NCI-H82 (cell line): ENCODE results near the gene MYOM3.
A peak's percentile ranks its signal among the peaks of the same experiment; 100 is the strongest.

Experiments used
- DNase-seq: peaks from one replicate; lab custom pipeline; 2025; lab: John Stamatoyannopoulos, UW

The MYOM3 gene

GRCh38 chr1:24096009-24096738, 15.8 kb downstream of the MYOM3 start:
- no peak for DNase-seq

DNA sequence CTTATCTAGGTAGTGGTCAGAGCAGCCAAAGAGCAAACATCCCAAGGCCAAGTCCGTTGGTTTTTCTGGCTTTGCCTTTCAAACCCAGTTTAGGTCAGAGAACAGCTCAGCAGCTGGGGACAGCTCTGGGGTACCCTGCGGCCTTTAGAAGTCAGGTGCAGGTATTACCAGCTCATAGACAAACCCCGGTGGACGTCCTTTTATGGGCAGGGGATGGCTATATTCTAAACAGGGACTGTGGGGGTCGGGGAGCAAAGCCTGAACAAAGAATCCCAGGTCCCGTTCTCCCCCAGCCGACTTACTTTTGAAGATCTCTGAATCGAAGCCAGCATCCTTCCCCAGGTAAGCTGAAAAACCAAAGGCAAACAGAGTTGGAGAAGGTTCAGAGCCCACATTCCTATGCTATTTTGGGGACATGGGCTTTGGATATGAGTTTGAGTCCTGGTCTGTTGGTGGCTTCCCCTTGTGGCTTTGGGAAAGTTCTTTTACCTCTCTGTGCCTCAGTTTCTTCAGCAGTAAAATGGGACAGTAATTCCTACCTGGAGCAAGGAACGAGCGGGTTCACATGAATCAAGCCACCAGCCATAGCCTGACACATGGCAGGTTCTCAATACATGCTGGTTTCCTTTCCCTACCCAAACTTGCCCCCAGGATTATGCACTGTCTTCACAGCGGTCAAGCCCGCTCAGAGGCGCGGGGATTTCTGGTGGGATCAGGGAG, 16.6 kb downstream of the MYOM3 start:
- DNase-seq, result peak; percentile 21

- no peak for DNase-seq
Measured at GRCh38 chr1:24094554-24094953, 17.4 kb downstream of the MYOM3 start.

GRCh38 chr1:24093732-24094131, 18.2 kb downstream of the MYOM3 start:
- no peak for DNase-seq

- no peak for DNase-seq
Measured at GRCh38 chr1:24092979-24093378, 19.0 kb downstream of the MYOM3 start.

DNA sequence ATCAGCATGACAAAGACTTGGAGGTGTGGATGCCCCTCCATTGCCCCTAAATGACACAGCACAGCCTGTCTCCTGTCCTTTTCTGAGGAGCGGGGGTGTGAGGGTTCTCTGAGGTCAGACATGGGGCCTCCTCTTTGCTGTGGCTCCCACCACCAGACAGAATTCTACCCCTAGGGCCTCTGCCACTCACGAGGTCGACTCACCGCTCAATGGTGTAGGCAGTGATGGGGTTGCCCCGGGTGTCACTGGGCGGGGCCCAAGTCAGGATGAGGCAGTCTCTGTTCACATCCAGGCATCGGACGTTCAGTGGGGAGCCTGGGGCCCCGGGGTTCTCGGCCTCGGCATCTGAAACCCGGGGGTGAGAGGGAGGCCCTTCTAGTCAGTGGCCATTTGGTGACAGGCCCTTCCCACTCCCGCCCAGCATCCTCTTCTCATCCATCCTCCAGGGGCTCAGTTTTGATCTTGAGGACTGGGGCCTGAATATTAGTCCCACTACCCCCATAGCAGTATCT, 19.9 kb downstream of the MYOM3 start:
- DNase-seq, result no peak

- DNase-seq, result no peak
Measured at GRCh38 chr1:24090736-24091135, 21.2 kb downstream of the MYOM3 start.

DNA sequence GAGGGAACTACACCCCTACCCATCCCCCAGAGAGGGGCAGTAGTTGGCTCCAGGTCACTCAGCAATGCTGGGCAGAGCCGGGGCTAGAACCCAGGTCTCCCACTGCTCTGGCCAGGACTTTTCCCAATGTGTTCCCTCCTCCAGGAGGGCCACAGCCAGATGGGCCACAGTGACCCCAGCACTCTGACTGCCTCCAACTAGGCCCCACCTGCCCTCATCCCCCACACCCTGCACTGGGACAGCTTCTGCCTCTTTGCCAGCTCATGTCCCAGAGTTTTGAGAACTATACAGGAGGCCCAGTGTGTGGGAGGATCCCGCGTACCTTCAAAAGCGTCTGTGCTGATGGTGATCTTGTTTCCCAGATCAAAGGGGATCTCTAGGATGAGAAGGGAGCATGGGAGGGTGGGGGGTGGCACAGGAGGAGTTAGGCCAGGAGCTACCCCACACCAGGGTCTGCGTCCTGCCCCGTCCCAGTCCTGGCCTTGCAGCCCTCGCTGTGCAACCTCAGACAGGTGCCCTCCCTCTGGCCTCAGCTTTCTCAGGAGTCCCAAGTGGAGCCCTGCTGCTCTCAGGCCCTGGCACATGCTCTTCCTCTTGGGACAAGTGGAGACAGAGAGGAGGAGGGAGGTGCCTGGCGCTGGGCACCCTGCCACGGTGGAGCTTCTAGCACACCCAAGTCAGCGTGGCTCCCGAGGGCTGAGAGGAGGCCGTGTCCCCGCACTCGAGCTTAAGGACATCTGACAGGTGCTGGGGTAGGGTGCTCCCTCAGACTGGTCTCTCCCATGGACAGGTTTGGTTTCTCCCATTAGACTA, 22.0 kb downstream of the MYOM3 start:
- no peak for DNase-seq

- DNase-seq, result no peak
Measured at GRCh38 chr1:24089027-24089742, 22.8 kb downstream of the MYOM3 start.

DNA sequence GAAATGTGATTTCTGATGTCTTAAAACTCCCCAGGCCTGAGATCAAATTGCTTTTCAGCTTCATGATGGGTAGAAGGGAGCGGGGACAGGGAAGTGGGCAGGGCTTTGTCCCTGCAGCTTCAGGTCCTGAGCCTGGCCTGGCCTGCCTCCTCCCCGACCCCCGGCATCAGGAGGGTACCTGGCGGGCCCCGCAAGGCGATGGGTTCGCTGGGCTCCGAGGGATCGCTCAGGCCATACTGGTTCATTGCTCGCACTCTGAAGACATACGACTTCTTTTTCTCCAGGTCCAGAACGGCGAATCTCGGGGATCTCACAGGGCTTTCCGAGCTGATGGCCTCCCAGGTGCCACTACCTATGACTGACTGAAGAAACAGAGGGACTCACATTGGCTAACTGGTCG, 25.5 kb downstream of the MYOM3 start:
- DNase-seq, result no peak

DNA sequence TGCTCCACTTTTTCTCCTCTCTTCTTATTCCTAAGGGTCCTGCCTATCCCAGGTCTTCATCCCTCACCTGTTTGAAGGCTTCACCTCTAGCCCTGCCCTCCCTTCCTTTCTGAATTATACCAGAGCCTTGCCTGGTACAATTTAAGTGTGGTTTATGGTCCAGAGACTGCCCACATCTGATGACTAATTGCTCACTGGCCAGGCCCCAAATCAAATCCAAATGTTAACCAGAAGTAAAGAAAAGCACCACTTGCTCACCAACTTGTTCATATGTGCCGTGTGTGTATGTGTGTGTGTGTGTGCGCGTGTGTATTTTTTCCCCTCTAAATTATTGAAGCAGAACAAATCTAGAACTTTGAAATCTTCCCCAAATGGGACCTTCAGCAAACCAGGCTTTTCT, 26.4 kb downstream of the MYOM3 start:
- DNase-seq, result no peak

DNA sequence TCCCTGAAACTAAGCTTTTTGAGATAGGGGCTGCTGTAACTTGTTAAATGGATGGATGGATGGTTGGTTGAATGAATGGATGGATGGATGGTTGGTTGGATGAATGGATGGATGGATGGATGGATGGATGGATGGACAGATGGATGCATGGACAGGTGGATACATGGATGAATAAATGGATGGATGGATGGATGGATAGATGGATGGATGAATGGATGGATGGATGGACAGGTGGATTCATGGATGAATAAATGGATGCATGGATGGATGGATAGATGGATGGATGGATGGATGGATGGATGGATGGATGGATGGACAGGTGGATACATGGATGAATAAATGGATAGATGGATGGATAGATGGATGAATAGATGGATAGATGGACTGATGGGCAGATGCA, 26.9 kb downstream of the MYOM3 start:
- DNase-seq, result no peak

GRCh38 chr1:24084050-24084449, 27.9 kb downstream of the MYOM3 start:
- DNase-seq, result no peak

DNA sequence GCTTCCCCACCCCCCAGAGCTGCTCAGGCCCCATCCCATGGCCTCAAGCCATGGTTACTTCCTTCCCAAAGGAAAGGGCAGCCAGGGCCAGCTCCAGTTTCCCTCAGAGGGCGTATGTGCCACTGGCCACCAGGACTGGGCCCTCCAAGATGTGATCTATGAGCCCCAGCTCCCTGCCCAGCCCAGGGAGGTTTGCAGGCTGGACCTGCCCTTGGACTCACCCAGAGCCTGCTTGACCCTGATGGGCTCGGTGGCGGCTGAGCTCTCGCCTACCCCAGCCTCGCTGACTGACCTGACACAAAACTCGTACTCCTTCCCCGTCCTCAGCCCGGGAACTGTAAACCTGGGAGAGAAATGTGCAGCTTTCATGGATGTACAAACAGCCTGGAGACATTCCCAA, 29.6 kb downstream of the MYOM3 start:
- no peak for DNase-seq

DNA sequence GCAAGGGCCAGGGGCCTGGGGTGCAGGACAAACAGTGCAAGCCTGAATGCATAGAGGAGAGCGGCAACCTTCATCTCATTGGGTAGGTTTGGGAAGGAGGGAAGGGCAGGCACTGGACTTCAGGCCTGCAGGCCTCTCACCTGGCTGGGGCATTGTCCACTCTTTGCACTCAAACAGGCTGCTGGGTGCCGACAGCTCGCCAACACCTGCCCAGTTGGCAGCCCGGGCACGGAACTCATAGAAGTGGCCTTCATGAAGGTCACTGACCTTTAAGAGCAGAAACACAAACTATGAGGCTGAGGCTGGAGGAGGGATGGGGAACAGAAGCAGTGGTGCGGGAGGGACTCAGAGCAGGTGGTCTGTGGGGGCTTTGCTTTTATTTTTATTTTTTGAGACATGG, 30.7 kb downstream of the MYOM3 start:
- no peak for DNase-seq

GRCh38 chr1:24080131-24080530, 31.8 kb downstream of the MYOM3 start:
- no peak for DNase-seq

DNA sequence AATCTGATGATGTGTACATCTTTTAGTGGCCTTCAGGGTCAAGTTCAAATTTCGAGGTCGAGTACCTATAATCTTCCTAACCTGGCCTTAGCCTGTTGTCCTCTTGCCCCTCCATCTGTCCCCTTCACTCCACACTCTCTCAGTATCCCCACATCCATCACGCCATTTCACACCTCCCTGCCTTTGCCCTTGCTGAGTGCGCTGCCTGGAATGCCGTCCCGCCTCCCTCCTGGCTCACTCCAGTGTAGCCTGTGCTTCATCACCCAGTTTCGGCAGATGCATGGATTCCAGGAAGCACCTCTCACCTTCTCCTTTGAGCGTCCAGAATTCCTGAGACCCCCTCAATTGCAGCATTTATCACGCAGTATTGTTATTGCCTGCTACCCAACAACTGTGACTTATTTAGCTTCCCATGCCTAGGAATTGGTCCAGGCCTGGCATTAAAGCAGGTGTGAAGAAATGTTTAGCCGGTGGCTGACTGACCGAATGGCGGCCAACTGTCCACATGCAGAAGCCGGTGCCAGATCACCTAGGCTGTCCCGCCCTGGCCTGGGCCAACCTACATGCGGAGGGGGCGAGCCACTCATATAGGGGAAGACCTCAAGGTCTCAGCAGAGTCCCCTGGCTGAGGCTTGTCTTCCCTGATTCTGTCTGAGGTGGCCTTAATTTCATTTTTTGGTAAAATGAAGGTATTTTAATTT, 34.5 kb downstream of the MYOM3 start:
- DNase-seq, result no peak

GRCh38 chr1:24075946-24076345, 36.0 kb downstream of the MYOM3 start:
- DNase-seq, result no peak

DNA sequence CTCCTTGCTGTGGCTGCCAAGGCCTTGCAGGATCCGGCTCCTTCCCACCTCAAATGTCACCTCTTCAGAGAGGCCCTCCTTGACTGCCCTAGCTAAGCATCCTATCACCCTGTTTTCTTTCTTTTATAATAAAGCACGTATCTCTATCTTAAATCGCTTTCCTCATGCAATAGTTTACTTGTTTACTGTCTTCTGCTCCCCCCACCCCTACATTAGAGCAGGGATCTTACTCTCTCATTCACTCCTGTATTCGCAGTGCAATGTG, 36.4 kb downstream of the MYOM3 start:
- no peak for DNase-seq

DNA sequence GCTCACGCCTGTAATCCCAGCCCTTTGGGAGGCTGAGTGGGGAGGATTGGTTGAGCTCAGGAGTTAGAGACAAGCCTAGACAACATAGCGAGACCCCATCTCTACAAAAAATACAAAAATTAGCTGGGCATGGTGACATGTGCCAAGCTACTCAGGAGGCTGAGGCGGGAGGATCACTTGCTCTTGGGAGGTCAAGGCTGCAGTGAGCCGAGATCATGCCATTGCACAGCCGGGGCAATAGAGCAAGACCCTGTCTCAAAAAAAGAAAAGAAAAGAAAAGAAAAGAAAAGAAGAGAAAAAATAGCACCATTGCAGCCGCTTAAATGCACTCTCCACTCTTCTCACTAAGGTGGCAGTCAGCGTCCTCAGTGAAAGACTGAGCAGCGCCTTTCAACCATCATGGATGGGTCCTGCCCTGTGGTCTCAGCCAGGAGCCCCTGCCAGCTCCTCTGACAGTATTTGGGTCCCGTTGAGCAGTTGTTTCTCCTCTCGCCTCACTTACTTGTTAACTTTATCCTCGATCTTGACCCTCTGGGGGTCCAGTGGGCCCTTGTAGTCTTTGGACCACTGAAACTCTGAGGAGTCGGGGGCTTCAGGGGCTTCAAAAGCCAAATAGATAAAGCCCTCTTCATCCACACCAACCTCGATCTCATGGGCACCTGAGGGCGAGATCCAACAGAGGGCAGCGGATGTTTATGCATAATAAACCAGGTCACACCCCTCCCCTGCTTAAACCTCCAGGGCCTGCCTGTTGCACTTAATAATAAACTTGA, 36.9 kb downstream of the MYOM3 start:
- DNase-seq, result no peak

- no peak for DNase-seq
Measured at GRCh38 chr1:24074196-24074595, 37.7 kb downstream of the MYOM3 start.
